PC-3 (cell line): ENCODE data around the gene MICALL2.

Experiments used
- CTCF ChIP-seq: fragments of 300-600 bp; sonication (generic); conservative IDR thresholded peaks from 2 replicates; pipeline ENCODE4 v1.5.1; 2017; ENCODE audit warnings: antibody characterized with exemption, low read depth, mild to moderate bottlenecking, low read length
- EZH2 ChIP-seq: fragments of 300-600 bp; sonication (generic); IDR thresholded peaks from one replicate; pipeline ENCODE4 v1.6.1; 2017; ENCODE audit warnings: antibody characterized with exemption, mild to moderate bottlenecking, low read length; ENCODE audit not compliant: unreplicated experiment
- EZH2phosphoT487 ChIP-seq: fragments of 300-600 bp; sonication (generic); IDR thresholded peaks from 2 replicates; pipeline ENCODE4 v1.6.1; 2018; ENCODE audit warnings: mild to moderate bottlenecking, antibody characterized with exemption, low read length, borderline replicate concordance

DNA sequence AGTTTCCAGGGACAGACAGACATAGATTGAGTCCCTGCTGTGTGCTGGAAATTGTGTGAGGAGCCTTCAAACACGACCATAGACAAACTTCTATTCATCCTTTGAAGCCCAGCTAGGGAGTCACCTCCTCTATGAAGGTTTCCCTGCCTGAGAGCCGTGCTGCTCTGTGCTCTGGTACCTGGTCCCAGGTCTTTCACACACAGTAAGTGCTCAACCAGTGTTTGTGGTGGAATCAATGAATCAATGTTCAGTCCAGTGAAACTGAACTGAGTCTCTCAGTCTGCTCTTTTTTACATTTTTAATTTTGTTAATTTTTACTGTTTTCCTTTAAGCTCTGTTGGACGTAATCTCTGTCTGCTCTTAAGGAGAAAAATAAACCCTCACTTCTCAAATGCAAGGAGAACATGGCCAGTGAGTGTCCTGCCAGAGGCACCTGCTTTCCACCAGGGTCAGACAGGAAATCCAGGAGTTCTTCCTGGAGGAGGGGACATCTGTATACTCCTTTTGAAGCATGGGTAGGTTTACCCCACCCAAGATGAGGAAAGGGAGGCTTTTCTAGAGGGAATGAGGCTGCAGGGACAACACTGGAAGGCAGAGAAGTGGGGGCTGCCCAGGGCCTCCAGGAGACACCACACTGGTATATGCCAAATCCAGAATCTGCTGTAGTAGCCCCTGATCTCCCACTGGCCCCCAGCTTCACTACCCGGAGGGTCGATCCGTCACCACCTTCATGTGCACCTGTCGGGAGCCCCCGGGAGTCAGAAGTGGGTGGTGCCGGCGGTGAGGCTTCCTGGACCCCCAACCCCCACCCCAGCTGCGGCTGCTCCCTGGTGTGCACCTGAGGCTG is 56.3 kb downstream of the MICALL2 start:
- no peak for TF ChIP-seq EZH2
- no peak for TF ChIP-seq CTCF
- TF ChIP-seq EZH2phosphoT487 = no peak
